Measurements from ENCODE around the gene BEND6.

DNA sequence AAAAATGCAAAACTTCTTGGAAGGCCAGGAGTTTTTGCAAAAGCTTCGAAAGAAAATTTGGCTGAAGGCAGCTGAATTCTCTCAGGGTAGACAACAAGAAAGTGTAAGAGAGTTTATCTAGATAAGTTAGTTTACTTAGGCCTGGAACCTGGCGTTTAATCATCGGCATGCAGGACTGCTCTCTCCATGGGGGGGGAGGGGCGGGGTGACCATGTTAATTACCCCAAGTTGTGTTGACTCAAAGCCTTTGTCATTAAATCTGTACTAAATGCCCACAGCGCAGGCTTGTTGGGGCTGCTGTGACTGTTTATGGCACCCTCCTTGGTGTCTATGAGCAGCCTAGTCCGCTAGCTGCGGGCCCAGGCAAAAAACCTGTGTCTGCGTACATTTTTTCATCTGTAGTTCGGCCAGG is 115.0 kb downstream of the BEND6 start:
- TF ChIP-seq, protein P1, sequence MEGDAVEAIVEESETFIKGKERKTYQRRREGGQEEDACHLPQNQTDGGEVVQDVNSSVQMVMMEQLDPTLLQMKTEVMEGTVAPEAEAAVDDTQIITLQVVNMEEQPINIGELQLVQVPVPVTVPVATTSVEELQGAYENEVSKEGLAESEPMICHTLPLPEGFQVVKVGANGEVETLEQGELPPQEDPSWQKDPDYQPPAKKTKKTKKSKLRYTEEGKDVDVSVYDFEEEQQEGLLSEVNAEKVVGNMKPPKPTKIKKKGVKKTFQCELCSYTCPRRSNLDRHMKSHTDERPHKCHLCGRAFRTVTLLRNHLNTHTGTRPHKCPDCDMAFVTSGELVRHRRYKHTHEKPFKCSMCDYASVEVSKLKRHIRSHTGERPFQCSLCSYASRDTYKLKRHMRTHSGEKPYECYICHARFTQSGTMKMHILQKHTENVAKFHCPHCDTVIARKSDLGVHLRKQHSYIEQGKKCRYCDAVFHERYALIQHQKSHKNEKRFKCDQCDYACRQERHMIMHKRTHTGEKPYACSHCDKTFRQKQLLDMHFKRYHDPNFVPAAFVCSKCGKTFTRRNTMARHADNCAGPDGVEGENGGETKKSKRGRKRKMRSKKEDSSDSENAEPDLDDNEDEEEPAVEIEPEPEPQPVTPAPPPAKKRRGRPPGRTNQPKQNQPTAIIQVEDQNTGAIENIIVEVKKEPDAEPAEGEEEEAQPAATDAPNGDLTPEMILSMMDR (conservative IDR thresholded peaks at IDR 0.05; ENCODE audit: low read depth, low read length) = no peak
- no peak for TF ChIP-seq EZH2phosphoT487 (IDR thresholded peaks at IDR 0.05; ENCODE audit: borderline replicate concordance, low read length)
